Measurements from ENCODE around the gene RNF187.

Gene RNF187

DNA sequence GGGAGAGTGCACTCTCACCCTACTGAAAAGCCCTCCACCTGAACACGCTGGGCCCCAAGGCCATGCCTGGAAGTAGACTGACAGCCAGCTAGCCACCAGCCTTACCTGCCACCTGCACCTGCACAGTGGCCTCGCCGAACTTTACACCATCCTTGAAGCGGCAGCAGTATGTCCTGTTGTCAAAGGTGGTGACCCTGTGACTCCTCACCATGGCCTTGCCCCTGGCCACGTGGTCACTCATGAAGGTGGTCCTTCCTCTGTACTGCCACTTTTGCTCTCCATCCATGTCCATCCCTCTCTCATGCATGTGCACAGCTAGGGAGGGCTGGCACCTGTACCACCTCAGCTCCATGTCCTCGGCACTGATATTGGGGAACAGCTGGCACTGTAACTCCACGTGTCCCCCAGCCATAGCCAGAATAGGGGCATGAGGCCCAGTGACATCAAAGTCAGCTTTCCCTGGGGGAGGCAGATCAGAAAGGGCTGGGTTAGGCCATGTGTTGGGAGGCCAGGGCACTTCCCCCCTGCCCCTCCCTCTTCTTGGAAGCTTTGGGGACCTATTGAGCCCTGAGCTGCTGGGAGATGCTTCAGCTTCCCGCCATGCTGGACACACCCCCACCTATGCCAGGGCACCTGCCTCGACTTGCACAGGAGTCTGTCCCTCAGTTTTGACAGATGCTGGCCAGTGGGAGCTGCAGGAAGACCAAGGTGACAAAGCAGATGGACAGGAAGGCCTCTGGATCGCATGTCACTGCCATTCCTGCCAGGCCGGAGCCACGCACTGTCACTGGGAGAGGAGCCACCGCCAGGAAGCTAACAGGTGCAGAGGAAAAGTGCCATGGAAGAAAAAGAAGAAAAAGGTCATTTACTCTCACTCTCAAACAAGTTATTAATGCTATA is 24.6 kb downstream of the RNF187 start:
- DNase-seq = no peak

- DNase-seq = no peak
Observed at GRCh38 chr1:228512781-228513198, 25.6 kb downstream of the RNF187 start.

DNA sequence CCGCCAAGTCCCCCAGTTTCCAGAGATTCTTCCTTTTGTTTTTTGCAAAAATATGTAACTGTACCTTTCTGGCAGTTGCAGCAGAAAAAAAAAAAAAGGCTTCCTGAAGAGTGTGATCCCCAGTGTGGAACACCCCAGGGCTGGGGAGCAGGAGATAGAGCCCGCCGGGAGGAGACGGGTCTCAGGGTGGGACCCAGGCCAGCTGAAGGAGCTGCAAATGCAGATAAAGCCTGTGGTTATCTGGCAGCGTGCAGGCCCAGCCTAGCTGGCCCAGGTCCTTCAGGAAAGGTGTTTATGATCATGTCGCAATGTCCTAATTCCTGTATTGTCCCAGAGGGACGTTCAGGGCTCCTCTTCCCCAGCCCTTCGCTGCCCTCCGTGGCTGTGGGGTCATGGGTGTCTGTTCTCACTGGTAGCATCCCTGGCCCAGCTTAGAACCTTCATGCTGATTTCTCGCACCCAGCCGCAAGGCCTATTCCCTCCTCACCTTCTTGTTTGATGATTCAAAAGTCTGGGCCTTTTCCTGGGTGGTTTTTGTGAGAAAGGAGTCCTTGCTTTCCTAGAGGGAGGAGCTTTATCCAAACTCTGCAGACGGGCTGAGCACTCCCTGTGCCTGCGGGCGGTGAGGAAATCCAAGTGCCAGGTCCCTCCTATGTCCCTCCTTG is 26.2 kb downstream of the RNF187 start:
- no peak for DNase-seq

- no peak for DNase-seq
Observed at GRCh38 chr1:228514421-228514820, 27.2 kb downstream of the RNF187 start.

GRCh38 chr1:228515200-228515834 is 28.1 kb downstream of the RNF187 start:
- DNase-seq = peak in 1 of 2 experiments; percentile 41

GRCh38 chr1:228517655-228518054 is 30.5 kb downstream of the RNF187 start:
- no peak for DNase-seq

GRCh38 chr1:228527596-228527995 is 40.4 kb downstream of the RNF187 start:
- DNase-seq = no peak

DNA sequence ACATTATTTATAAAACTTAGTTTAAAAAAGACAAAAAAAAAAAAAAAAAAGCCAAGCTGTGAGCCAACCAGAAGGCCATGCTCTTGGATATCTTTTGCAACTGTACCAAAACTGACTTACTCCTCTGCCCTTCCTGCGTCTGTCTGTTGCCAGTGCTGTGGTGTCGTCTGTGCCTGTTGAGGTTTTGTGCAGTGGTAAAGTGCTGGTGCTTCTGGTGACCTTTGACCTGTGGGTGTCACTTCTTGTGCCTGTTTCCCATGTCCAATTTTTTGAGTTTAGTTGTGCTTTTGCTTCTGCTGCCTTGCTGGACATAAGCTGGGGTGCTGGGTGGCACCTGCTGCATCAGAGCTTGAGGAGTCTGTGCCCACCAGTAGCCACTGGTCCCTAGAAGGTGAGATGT is 41.4 kb downstream of the RNF187 start:
- no peak for DNase-seq

GRCh38 chr1:228530086-228530758 is 43.0 kb downstream of the RNF187 start:
- DNase-seq = no peak

DNA sequence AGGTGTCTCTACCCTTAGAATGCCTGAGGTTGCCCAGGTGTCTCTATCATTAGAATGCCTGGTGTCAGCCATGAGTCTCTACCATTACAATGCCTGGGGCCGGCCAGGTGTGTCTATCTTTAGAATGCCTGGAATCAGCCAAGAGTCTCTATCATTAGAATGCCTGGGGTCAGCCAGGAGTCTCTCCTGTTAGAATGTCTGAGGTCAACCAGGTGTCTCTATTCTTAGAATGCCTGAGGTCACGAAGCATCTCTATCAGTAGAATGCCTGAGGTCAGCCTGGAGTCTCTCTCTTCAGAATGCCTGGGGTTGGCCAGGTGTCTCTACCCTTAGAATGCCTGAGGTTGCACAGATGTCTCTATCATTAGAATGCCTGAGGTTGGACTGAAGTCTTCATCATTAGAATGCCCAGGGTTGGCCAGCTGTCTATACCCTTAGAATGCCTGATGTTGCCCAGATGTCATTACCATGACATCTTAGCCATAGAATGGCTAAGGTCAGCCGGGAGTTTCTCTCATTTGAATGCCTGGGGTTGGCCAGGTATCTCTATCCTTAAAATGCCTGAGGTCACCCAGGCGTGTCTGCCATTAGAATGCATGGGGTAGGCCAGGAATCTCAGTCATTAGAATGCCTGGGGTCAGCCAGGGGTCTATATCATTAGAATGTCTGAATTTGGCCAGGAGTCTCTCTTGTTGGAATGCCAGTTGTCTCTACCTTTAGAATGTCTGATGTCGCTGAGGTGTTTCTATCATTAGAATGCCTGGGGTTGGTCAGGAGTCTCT is 44.0 kb downstream of the RNF187 start:
- no peak for DNase-seq

DNA sequence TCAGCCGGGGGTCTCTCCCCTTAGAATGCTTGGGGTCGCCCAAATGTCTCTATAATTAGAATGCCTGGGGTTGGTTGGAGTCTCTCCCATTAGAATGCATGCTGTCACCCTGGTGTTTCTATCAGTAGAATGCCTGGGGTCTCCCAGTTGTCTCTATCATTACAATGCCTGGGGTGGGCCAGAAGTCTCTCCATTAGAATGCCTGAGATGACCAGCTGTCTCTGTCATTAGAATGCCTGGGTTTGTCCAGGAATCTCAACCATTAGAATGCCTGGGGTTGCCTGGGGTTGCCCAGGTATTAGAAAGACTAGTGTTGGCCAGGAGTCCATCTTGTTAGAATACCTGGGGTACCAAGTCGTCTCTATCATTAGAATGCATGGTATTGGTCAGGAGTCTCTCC is 51.6 kb downstream of the RNF187 start:
- no peak for DNase-seq

DNA sequence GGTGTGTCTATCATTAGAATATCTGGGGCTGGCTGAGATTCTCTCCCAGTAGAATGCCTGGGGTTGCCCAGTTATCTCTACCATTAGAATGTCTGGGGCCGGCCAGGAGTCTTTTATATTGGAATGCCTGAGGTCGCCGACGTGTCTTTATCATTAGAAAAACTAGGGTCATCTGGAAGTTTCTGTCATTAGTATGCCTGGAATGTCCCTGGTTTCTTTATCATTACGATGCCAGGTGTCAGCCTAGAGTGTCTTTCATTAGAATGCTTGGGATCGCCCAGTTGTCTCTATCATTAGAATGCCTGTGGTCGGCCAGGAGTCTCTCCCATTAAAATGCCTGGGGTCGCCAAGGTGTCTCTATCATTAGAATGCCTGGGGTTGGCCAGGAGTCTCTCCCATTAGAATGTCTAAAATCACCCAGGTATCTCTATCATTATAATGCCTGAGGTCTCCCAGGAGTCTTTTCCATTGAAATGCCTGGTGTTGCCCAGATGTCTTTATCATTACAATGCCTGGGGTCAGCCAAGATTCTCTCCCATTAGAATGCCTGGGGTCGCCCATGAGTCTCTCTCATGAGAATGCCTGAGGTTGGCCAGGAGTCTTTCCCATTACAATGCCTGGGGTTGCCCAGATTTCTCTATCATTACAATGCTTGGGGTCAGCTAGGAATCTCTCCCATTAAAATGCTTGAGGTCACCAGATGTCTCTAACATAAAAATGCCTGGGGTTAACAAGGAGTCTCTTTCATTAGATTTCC is 53.2 kb downstream of the RNF187 start:
- no peak for DNase-seq

DNA sequence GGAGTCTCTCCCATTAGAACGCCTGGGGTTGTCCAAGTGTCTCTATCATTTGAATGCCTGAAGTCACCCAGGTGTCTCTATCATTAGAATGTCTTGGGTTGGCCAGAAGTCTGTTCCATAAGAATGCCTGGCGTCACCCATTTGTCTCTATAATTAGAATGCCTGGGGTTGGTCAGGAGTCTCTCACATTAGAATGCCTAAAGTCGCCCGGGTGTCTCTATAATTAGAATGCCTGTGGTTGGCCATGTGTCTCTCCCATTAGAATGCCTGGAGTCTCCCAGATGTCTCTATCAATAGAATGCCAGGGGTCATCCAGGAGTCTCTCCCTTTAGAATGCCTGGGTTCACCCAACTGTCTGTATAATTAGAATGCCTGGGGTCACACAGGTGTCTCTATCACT is 54.5 kb downstream of the RNF187 start:
- DNase-seq = no peak

GRCh38 chr1:228542376-228542775 is 55.2 kb downstream of the RNF187 start:
- no peak for DNase-seq

GRCh38 chr1:228542981-228543380 is 55.8 kb downstream of the RNF187 start:
- DNase-seq = no peak

DNA sequence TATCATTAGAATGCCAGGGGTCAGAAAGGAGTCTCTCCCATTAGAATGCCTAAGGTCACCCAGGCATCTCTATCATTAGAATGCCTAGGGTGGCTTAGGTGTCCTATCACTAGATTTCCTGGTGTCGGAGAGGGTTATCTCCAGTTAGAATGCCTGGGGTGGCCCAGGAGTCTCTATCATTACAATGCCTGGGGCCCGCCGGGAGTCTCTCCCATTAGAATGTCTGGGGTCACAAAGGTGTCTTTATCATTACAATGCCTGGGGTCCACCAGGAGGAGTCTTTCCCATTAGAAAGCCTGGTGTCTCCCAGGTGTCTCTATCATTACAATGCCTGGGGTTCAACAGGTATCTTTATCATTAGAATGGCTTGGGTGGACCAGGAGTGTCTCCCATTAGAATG is 56.2 kb downstream of the RNF187 start:
- no peak for DNase-seq

DNA sequence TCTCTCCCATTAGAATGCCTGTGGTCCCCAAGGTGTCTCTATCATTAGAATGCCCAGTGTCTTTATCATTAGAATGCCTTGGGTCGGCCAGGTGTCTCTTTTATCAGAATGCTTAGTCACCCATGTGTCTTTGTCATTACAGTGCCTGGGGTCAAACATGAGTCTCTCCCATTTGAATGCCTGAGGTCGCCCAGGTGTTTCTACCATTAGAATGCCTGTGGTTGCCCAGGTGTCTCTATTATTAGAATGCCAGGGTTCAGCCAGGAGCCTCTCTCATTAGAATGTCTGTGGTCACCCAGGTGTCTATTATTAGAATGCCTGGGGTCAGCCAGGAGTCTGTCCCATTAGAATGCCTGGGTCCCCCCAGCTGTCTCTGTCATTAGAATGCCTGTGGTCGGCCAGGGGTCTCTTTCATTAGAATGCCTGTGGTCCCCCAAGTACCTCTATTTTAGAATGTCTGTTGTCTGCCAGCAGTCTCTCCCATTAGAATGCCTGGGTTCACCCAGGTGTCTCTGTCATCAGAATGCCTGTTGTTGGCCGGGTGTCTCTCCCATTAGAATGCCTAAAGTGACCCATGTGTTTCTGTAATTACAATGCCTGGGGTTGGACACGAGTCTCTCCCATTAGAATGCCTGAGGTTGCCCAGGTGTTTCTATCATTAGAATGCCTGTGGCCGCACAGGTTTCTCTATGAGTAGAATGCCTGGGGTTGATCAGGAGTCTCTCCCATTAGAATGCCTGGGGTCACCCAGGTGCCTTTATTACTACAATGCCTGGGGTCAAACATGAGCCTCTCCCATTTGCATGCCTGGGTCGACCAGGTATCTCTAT is 57.1 kb downstream of the RNF187 start:
- DNase-seq = no peak

DNA sequence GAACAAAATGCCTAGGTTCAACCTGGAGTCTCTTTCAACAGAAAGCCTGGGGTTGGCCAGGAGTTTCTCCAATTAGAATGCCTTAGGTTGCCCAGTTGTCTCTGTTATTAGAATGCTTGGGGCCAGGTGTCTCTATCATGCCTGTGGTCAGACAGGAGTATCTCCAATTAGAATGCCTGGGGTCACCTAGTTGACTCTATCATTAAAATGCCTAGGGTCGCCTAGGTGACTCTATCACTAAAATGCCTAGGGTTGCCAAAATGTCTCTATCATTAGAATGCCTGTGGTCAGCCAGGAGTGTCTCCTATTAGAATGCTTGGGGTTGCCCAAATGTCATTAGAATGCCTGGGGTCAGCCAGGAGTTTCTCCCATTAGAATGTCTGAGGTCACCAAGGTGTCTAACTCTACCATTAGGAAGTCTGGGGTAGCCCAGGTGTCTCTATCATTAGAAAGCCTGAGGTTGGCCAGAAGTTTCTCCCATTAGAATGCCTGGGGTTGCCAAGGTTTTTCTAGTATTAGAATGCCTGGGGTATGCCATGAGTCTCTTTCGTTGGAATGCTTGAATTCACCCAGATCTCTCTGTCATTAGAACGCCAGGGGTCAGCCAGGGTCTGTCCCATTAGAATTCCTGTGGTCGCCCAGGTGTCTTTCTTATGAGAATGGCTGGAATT is 57.9 kb downstream of the RNF187 start:
- no peak for DNase-seq

Data from activated CD4-positive, alpha-beta T cell treated with anti-CD3 and anti-CD28 coated beads, Interleukin-2, amount 50 U/mL, for 48 hours (primary cell).